GM12878 (cell line): ENCODE measurements around the gene CDCA7L. TPM values are rescaled to one million over a fixed set of nuclear protein-coding genes. Genes with fewer than 3 reads are reported as not detected.

Experiments
- CREB1 ChIP-seq: IDR thresholded peaks from 2 replicates; pipeline ENCODE4 v1.6.1; 2012; ENCODE audit warnings: low read depth, mild to moderate bottlenecking, inconsistent platforms
- E2F8 ChIP-seq: fragments of 450-650 bp; IDR thresholded peaks from 2 replicates; pipeline ENCODE4 v1.6.1; 2018; ENCODE audit warnings: mild to moderate bottlenecking, low read depth, moderate library complexity; ENCODE audit not compliant: partially characterized antibody
- POLR2AphosphoS5 ChIP-seq: IDR thresholded peaks from 2 replicates; pipeline ENCODE4 v1.6.1; 2011; ENCODE audit warnings: mild to moderate bottlenecking, low read length, inconsistent platforms
- RAD21 ChIP-seq: IDR thresholded peaks from 2 replicates; pipeline ENCODE4 v1.6.1; 2011; ENCODE audit warnings: mild to moderate bottlenecking, low read depth, low read length, moderate library complexity; ENCODE audit not compliant: insufficient read depth
- RAD51 ChIP-seq: fragments of 450-650 bp; IDR thresholded peaks from 2 replicates; pipeline ENCODE4 v1.6.1; 2016; ENCODE audit warnings: moderate library complexity, mild to moderate bottlenecking, inconsistent platforms
- ZBTB40 ChIP-seq: fragments of 450-650 bp; IDR thresholded peaks from 2 replicates; pipeline ENCODE4 v1.6.1; 2016; ENCODE audit warnings: mild to moderate bottlenecking, moderate library complexity, borderline replicate concordance
- polyA plus RNA-seq, 11 experiments: library from polyadenylated mRNA; depleted of rRNA in 4 of 11; unstranded in 6 of 11; stranded (reverse) in 5 of 11; fragments of >200 nt; fragmentation: Nextera tagmentation in 4 of 11; fragmentation: Illumina TruSeq in 1 of 11; extraction: Ambion mirVana in 4 of 11; extraction: Trizol in 1 of 11; gene quantifications; 1 replicate in 1 of 11; 2 replicates in 10 of 11; pipeline versions ENCODE4 v1.2.1 to v1.2.3, GENCODE V29; 2011 to 2016; ENCODE audit warnings: inconsistent platforms in 2 of 11, missing spikeins in 2 of 11, low read depth in 1 of 11
- total RNA-seq, 4 experiments: library from RNA; depleted of rRNA in 3 of 4; stranded (reverse); fragments of >200 nt in 3 of 4; fragmentation: Illumina TruSeq in 1 of 4; extraction: Trizol in 1 of 4; gene quantifications; 2 replicates each; pipeline versions ENCODE4 v1.2.1 to v1.2.3, GENCODE V29; 2013 to 2021

CDCA7L gene
- total and polyA plus RNA-seq, 10 of the 15 experiments (the other 5 are each of a cell fraction or from before 2014, with no cell fraction given) = 30.3 to 92.2 (median 68.5) TPM

GRCh38 chr7:21868576-21868850, 77.2 kb downstream of the CDCA7L start (continued):
- TF ChIP-seq E2F8 = no peak
- TF ChIP-seq POLR2AphosphoS5 = no peak
- no peak for TF ChIP-seq RAD21
- TF ChIP-seq ZBTB40 = no peak
- no peak for TF ChIP-seq CREB1
- no peak for TF ChIP-seq RAD51
